22Rv1 (cell line): ENCODE results near the gene MACROH2A2.

Source experiments
- ZFX ChIP-seq: fragments of 450-650 bp; IDR thresholded peaks from 2 replicates; pipeline ENCODE4 v1.6.1; 2017; ENCODE audit warnings: antibody characterized with exemption, borderline replicate concordance
- TF ChIP-seq, protein P1 (sequence below): fragments of 450-650 bp; IDR thresholded peaks from 2 replicates; pipeline ENCODE4 v1.5.1; 2017; ENCODE audit warnings: mild to moderate bottlenecking

DNA sequence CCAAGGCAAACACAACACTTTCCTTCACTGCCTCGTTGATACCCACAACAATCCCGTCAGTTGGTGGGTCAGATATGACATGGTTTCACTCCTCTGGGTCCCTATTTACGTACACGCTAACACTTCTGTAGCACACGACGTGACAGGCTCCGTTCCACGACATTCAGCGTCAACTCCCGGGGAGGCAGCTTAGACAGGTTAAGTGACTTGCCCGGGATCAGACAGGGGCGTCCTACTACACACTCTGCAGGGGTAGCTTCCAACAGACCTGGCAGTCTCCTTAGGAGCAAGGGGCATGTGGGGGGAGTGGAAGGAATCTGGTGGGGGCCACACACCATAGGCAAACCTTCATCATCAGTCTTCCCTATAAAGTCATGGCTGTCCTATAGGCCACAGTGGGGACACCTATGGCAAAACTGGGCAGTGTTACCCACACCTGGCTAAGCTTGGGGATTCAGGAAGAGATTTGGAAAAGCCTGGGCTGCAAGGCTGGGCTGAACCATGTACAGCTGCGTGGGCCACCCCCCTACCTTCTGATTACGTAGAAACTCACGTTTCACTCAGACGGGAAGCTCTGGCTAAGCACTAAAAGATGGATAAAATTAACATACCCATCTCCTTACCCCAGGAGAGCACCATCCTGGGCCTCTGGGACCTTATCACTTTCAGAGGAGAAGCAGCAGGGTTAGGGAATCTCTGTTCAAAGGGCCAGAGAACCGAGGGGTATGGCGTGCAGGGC is 91.9 kb downstream of the MACROH2A2 start:
- TF ChIP-seq, protein P1, sequence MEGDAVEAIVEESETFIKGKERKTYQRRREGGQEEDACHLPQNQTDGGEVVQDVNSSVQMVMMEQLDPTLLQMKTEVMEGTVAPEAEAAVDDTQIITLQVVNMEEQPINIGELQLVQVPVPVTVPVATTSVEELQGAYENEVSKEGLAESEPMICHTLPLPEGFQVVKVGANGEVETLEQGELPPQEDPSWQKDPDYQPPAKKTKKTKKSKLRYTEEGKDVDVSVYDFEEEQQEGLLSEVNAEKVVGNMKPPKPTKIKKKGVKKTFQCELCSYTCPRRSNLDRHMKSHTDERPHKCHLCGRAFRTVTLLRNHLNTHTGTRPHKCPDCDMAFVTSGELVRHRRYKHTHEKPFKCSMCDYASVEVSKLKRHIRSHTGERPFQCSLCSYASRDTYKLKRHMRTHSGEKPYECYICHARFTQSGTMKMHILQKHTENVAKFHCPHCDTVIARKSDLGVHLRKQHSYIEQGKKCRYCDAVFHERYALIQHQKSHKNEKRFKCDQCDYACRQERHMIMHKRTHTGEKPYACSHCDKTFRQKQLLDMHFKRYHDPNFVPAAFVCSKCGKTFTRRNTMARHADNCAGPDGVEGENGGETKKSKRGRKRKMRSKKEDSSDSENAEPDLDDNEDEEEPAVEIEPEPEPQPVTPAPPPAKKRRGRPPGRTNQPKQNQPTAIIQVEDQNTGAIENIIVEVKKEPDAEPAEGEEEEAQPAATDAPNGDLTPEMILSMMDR, result no peak
- TF ChIP-seq ZFX, result no peak
